HepG2 (cell line): ENCODE results near the gene CYP4A22. TPM values are rescaled to one million over a fixed set of nuclear protein-coding genes. Genes with fewer than 3 reads are reported as not detected.

Source experiments
- BCL6 ChIP-seq: IDR thresholded peaks from 2 replicates; pipeline ENCODE4 v1.6.1; 2016; ENCODE audit warnings: missing genetic modification reagents, missing compliant biosample characterization
- CHD4 ChIP-seq: fragments of 200-600 bp; sonication (generic); IDR thresholded peaks from 2 replicates; pipeline ENCODE4 v1.7.0; 2017; ENCODE audit warnings: mild to moderate bottlenecking, low read length, borderline replicate concordance
- ERF ChIP-seq: IDR thresholded peaks from 2 replicates; pipeline ENCODE4 v1.6.1; 2018; ENCODE audit warnings: missing biosample characterization, missing genetic modification reagents
- FOXM1 ChIP-seq: sonication (generic); formaldehyde crosslinking; IDR thresholded peaks from 2 replicates; pipeline ENCODE4 v1.5.0; 2020; ENCODE audit warnings: missing genetic modification reagents
- HMGXB3 ChIP-seq: sonication (generic); formaldehyde crosslinking; IDR thresholded peaks from 2 replicates; pipeline ENCODE4 v1.4.0; 2020; ENCODE audit warnings: missing genetic modification reagents, borderline replicate concordance
- MNT ChIP-seq: fragments of 450-650 bp; IDR thresholded peaks from 2 replicates; pipeline ENCODE4 v1.6.1; 2016
- MXI1 ChIP-seq: IDR thresholded peaks from 3 replicates; pipeline ENCODE4 v1.6.1; 2012; ENCODE audit warnings: low read depth, low read length, inconsistent platforms, borderline replicate concordance
- NFRKB ChIP-seq: fragments of 450-650 bp; IDR thresholded peaks from 2 replicates; pipeline ENCODE4 v1.6.1; 2017
- SRY ChIP-seq: sonication (generic); formaldehyde crosslinking; IDR thresholded peaks from 2 replicates; pipeline ENCODE4 v1.8.0; 2022; ENCODE audit warnings: mild to moderate bottlenecking, missing genetic modification reagents
- SYNCRIP ChIP-seq: fragments of 200-400 bp; formaldehyde crosslinking; IDR thresholded peaks from 2 replicates; pipeline ENCODE4 v1.6.1; 2018; ENCODE audit warnings: mild to moderate bottlenecking, low read depth, low read length; ENCODE audit not compliant: insufficient read depth
- ZBTB7A ChIP-seq: sonication (generic); formaldehyde crosslinking; IDR thresholded peaks from 2 replicates; pipeline ENCODE4 v1.8.0; 2022; ENCODE audit warnings: mild to moderate bottlenecking, missing genetic modification reagents
- ZFP36L2 ChIP-seq: sonication (generic); formaldehyde crosslinking; IDR thresholded peaks from 2 replicates; pipeline ENCODE4 v1.4.0; 2020; ENCODE audit warnings: missing genetic modification reagents
- ZFP37 ChIP-seq: sonication (generic); formaldehyde crosslinking; IDR thresholded peaks from 2 replicates; pipeline ENCODE4 v1.4.0; 2020; ENCODE audit warnings: missing genetic modification reagents, borderline replicate concordance
- ZGPAT ChIP-seq: IDR thresholded peaks from 2 replicates; pipeline ENCODE4 v1.6.1; 2016; ENCODE audit warnings: mild to moderate bottlenecking
- ZNF180 ChIP-seq: sonication (generic); formaldehyde crosslinking; IDR thresholded peaks from 2 replicates; pipeline ENCODE4 v1.4.0; 2020; ENCODE audit warnings: low read depth, missing genetic modification reagents, borderline replicate concordance
- ZNF205 ChIP-seq: IDR thresholded peaks from 2 replicates; pipeline ENCODE4 v1.6.1; 2018; ENCODE audit warnings: missing biosample characterization, missing genetic modification reagents
- ZNF230 ChIP-seq: sonication (generic); formaldehyde crosslinking; IDR thresholded peaks from 2 replicates; pipeline ENCODE4 v1.4.0; 2020; ENCODE audit warnings: mild to moderate bottlenecking, missing genetic modification reagents
- ZNF362 ChIP-seq: sonication (generic); formaldehyde crosslinking; IDR thresholded peaks from 2 replicates; pipeline ENCODE4 v1.4.0; 2020; ENCODE audit warnings: missing genetic modification reagents, mild to moderate bottlenecking, borderline replicate concordance
- ZNF850 ChIP-seq: sonication (generic); formaldehyde crosslinking; conservative IDR thresholded peaks from 2 replicates; pipeline ENCODE4 v1.9.0; 2021; ENCODE audit warnings: mild to moderate bottlenecking, missing genetic modification reagents
- polyA plus RNA-seq, 8 experiments: library from polyadenylated mRNA; depleted of rRNA in 3 of 8; stranded (reverse) in 7 of 8; unstranded in 1 of 8; fragments of >200 nt; fragmentation: Illumina TruSeq in 4 of 8; extraction: Trizol in 4 of 8; gene quantifications; 2 replicates each; pipeline versions ENCODE4 v1.2.1 to v1.2.3, GENCODE V29; 2011 to 2016; ENCODE audit warnings: low read depth in 4 of 8, missing spikeins in 1 of 8, mixed read lengths in 1 of 8; ENCODE audit not compliant: insufficient read depth in 1 of 8
- total RNA-seq, 5 experiments: library from RNA; depleted of rRNA; stranded (reverse); fragments of >200 nt; fragmentation: Illumina TruSeq; extraction: Trizol; gene quantifications; 2 replicates each; pipeline ENCODE4 v1.2.3, GENCODE V29; 2016; ENCODE audit warnings: low read depth in 1 of 5

Gene CYP4A22
- total and polyA plus RNA-seq, 2 of the 13 experiments (the other 11 are each of a cell fraction or from before 2014, with no cell fraction given) = not detected

- no peak for TF ChIP-seq ZNF850 (CRISPR knock-in tag)
- TF ChIP-seq MXI1 = peak; percentile 35; the same call in 1 of the 3 replicates
- peak; percentile 73; the same call in 1 of the 2 replicates for TF ChIP-seq ZFP37
- 0 out of 2 replicates have a peak, but pooled peaks have one; percentile 46 for TF ChIP-seq ZBTB7A
- no peak for TF ChIP-seq SYNCRIP
- peak; percentile 61; the same call in 1 of the 2 replicates for TF ChIP-seq HMGXB3 (CRISPR knock-in tag)
- peak; percentile 33; the same call in 1 of the 2 replicates for TF ChIP-seq BCL6
- no peak for TF ChIP-seq NFRKB
- no peak for TF ChIP-seq ZNF205
- TF ChIP-seq ZGPAT (CRISPR knock-in tag) = peak; percentile 59
- no peak for TF ChIP-seq ZNF180
- TF ChIP-seq MNT = no peak
- TF ChIP-seq ZNF230 (CRISPR knock-in tag) = no peak
- TF ChIP-seq ZNF362 (CRISPR knock-in tag) = no peak
- peak; percentile 45; the same call in 1 of the 2 replicates for TF ChIP-seq ERF (CRISPR knock-in tag)
- no peak for TF ChIP-seq ZFP36L2 (CRISPR knock-in tag)
- TF ChIP-seq SRY = no peak
- no peak for TF ChIP-seq FOXM1 (CRISPR knock-in tag)
- no peak; the same call in 1 of the 2 replicates for TF ChIP-seq CHD4
Observed at GRCh38 chr1:47192458-47193384, 55.5 kb downstream of the CYP4A22 start (continued).
